Fibroblast of the aortic adventitia (primary cell): ENCODE data around the gene MAP3K5. TPM values are rescaled to one million over a fixed set of nuclear protein-coding genes. Genes with fewer than 3 reads are reported as not detected.

Experiments used
- DNase-seq: peaks from one replicate; pipeline ENCODE4 v3.0.0-alpha.2; 2010; ENCODE audit warnings: low read depth
- H3K4me3 ChIP-seq: 2 replicates; pipeline ENCODE4 v1.5.1; 2011; ENCODE audit warnings: low read depth, mild to moderate bottlenecking, control low read depth, low read length, moderate library complexity
- total RNA-seq: library from RNA; depleted of rRNA; stranded (reverse); fragments of >200 nt; gene quantifications from 2 replicates; pipeline ENCODE4 v1.2.3, GENCODE V29; 2012; ENCODE audit warnings: low replicate concordance
- TF ChIP-seq, protein P1 (sequence below): IDR thresholded peaks from 2 replicates; pipeline ENCODE4 v1.5.1; 2011; ENCODE audit warnings: mild to moderate bottlenecking, low read length, control low read depth, inconsistent platforms; ENCODE audit not compliant: insufficient read depth

The MAP3K5 gene
- total RNA-seq, 1 donor: 15.5 TPM

DNA sequence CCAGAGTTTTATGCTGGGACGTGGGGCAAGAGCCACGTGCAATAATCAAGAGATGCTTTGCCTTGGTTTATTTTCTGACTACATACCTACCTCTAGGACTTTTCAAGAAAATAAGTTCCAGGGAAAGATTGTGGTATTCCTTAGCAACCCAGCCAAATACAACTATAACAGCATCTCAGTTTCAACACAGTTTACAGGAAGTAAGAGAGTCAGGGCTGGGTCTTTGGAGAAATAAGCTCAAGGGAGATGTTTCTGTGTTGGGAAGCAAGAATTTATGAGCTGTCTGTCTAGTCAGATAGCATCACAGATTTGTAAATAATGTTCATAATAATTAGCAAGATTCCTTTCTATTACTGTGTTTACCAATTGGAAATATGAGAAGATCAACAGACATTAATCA lies 35.1 kb downstream of the MAP3K5 start:
- H3K4me3 ChIP-seq: no peak overlapping the region
- peak; percentile 41 for DNase-seq
- TF ChIP-seq, protein P1, sequence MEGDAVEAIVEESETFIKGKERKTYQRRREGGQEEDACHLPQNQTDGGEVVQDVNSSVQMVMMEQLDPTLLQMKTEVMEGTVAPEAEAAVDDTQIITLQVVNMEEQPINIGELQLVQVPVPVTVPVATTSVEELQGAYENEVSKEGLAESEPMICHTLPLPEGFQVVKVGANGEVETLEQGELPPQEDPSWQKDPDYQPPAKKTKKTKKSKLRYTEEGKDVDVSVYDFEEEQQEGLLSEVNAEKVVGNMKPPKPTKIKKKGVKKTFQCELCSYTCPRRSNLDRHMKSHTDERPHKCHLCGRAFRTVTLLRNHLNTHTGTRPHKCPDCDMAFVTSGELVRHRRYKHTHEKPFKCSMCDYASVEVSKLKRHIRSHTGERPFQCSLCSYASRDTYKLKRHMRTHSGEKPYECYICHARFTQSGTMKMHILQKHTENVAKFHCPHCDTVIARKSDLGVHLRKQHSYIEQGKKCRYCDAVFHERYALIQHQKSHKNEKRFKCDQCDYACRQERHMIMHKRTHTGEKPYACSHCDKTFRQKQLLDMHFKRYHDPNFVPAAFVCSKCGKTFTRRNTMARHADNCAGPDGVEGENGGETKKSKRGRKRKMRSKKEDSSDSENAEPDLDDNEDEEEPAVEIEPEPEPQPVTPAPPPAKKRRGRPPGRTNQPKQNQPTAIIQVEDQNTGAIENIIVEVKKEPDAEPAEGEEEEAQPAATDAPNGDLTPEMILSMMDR: no peak

GRCh38 chr6:136754820-136755219 lies 37.5 kb downstream of the MAP3K5 start:
- no peak overlapping the region for H3K4me3 ChIP-seq
- no peak for DNase-seq
- TF ChIP-seq, protein P1: no peak

- H3K4me3 ChIP-seq: no peak overlapping the region
- no peak for DNase-seq
- TF ChIP-seq, protein P1: no peak
Observed at GRCh38 chr6:136753624-136754023, 38.7 kb downstream of the MAP3K5 start.

DNA sequence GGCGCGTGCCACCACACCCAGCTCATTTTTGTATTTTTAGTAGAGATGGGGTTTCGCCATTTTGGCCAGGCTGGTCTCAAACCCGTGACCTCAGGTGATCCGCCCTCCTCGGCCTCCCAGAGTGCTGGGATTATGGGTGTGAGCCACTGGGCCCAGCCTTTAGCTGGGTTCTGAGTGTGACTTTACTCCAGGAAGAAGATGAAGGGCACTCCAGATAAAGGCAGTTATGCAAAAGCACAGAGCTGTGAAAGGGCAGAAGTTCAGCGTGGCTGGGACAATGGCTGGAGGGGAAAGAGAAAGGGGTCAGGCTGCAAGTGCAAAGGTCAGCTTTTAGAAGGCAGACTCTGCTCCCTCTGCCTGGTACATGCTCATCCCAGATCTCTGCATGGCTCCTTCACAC lies 39.7 kb downstream of the MAP3K5 start:
- DNase-seq: no peak
- H3K4me3 ChIP-seq: no peak overlapping the region
- TF ChIP-seq, protein P1: no peak

GRCh38 chr6:136751991-136752390 lies 40.3 kb downstream of the MAP3K5 start:
- no peak for DNase-seq
- no peak overlapping the region for H3K4me3 ChIP-seq
- TF ChIP-seq, protein P1: no peak

- TF ChIP-seq, protein P1: no peak
- H3K4me3 ChIP-seq: no peak overlapping the region
- peak; percentile 54 for DNase-seq
Observed at GRCh38 chr6:136751522-136751956, 40.7 kb downstream of the MAP3K5 start.
